Midbrain (tissue), 1 donor: ENCODE results near the gene ATRX.
"Not testable (repeated sequence)": the region's sequence is repeated elsewhere in the genome, so short reads cannot be mapped to it uniquely, and the experiment has no call there.

Source experiments
- DNase-seq: peaks from one replicate; lab custom pipeline; 2025; lab: John Stamatoyannopoulos, UW

Gene ATRX

GRCh38 chrX:77731821-77732419 lies 54.1 kb downstream of the ATRX start:
- no peak for DNase-seq

- DNase-seq: not testable (repeated sequence)
Measured at GRCh38 chrX:77726095-77726494, 59.9 kb downstream of the ATRX start.

GRCh38 chrX:77723681-77724080 lies 62.3 kb downstream of the ATRX start:
- no peak for DNase-seq

- DNase-seq: no peak
Measured at GRCh38 chrX:77719388-77719787, 66.6 kb downstream of the ATRX start.

GRCh38 chrX:77704881-77705280 lies 81.1 kb downstream of the ATRX start:
- no peak for DNase-seq

- no peak for DNase-seq
Measured at GRCh38 chrX:77698242-77698641, 87.8 kb downstream of the ATRX start.

- DNase-seq: no peak
Measured at GRCh38 chrX:77694491-77694890, 91.5 kb downstream of the ATRX start.

GRCh38 chrX:77693594-77693993 lies 92.4 kb downstream of the ATRX start:
- DNase-seq: no peak

- DNase-seq: no peak
Measured at GRCh38 chrX:77691916-77692315, 94.1 kb downstream of the ATRX start.

GRCh38 chrX:77689376-77689775 lies 96.6 kb downstream of the ATRX start:
- no peak for DNase-seq

GRCh38 chrX:77685683-77686082 lies 100.3 kb downstream of the ATRX start:
- DNase-seq: not testable (repeated sequence)

- DNase-seq: no peak
Measured at GRCh38 chrX:77679144-77679543, 106.9 kb downstream of the ATRX start.

- DNase-seq: no peak
Measured at GRCh38 chrX:77675986-77676385, 110.0 kb downstream of the ATRX start.

GRCh38 chrX:77668391-77669237 lies 117.4 kb downstream of the ATRX start:
- DNase-seq: no peak

- no peak for DNase-seq
Measured at GRCh38 chrX:77658886-77659285, 127.1 kb downstream of the ATRX start.

- DNase-seq: no peak
Measured at GRCh38 chrX:77652095-77652494, 133.9 kb downstream of the ATRX start.

GRCh38 chrX:77640702-77641101 lies 145.3 kb downstream of the ATRX start:
- DNase-seq: no peak

- no peak for DNase-seq
Measured at GRCh38 chrX:77639820-77640219, 146.2 kb downstream of the ATRX start.

GRCh38 chrX:77638397-77638796 lies 147.6 kb downstream of the ATRX start:
- no peak for DNase-seq

GRCh38 chrX:77635373-77635772 lies 150.6 kb downstream of the ATRX start:
- no peak for DNase-seq

GRCh38 chrX:77628294-77629025 lies 157.6 kb downstream of the ATRX start:
- no peak for DNase-seq

- no peak for DNase-seq
Measured at GRCh38 chrX:77622672-77623071, 163.3 kb downstream of the ATRX start.

GRCh38 chrX:77622233-77622632 lies 163.8 kb downstream of the ATRX start:
- DNase-seq: no peak
